ENCODE measurements around the gene KCNQ4.

DNA sequence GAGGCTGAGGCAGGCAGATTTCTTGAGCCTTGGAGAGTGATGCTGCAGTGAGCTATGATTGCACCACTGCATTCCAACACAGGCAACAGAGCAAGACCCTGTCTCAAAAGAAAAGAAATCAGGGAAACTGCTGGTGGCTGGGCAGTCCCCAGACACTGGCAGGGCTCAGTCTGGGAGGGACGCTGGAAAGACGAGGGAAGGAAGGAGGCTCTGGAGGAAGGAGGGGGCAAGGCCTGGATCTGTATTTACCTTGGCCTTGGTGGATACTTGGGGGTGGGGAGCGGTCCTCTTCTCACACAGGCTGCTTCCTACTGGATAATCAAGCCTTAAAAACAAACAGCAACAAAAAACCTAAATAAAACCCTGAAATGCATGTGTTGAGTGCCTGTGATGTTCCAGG lies 24.4 kb downstream of the KCNQ4 start:
- TF ChIP-seq EZH2 (IDR thresholded peaks at IDR 0.05; ENCODE audit: low read depth, unreplicated experiment) (no peak), CREB1 (CRISPR knock-in tag; IDR thresholded peaks at IDR 0.05; ENCODE audit: low read depth) (no peak)
- TF ChIP-seq, protein P1, sequence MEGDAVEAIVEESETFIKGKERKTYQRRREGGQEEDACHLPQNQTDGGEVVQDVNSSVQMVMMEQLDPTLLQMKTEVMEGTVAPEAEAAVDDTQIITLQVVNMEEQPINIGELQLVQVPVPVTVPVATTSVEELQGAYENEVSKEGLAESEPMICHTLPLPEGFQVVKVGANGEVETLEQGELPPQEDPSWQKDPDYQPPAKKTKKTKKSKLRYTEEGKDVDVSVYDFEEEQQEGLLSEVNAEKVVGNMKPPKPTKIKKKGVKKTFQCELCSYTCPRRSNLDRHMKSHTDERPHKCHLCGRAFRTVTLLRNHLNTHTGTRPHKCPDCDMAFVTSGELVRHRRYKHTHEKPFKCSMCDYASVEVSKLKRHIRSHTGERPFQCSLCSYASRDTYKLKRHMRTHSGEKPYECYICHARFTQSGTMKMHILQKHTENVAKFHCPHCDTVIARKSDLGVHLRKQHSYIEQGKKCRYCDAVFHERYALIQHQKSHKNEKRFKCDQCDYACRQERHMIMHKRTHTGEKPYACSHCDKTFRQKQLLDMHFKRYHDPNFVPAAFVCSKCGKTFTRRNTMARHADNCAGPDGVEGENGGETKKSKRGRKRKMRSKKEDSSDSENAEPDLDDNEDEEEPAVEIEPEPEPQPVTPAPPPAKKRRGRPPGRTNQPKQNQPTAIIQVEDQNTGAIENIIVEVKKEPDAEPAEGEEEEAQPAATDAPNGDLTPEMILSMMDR (conservative IDR thresholded peaks at IDR 0.05; ENCODE audit: low read depth in 2 of 2), result no peak

All from GM23338 (cell line).